ENCODE results near the gene PTPRK.

GRCh38 chr6:128520436-128521281 lies at the start of gene PTPRK:
- TF ChIP-seq POLR2A (conservative IDR thresholded peaks at IDR 0.05) (no peak), SP1 (CRISPR knock-in tag; IDR thresholded peaks at IDR 0.05) (no peak), PHF8 (IDR thresholded peaks at IDR 0.05; ENCODE audit: borderline replicate concordance, low read length) (no peak), ZNF121 (CRISPR knock-in tag; conservative IDR thresholded peaks at IDR 0.05) (no peak), ELF4 (CRISPR knock-in tag; IDR thresholded peaks at IDR 0.05) (no peak), NFRKB (IDR thresholded peaks at IDR 0.05; ENCODE audit: low read depth) (no peak), ZNF239 (CRISPR knock-in tag; IDR thresholded peaks at IDR 0.05) (no peak), EGR1 (conservative IDR thresholded peaks at IDR 0.05) (no peak)
- TF ChIP-seq, protein P1, sequence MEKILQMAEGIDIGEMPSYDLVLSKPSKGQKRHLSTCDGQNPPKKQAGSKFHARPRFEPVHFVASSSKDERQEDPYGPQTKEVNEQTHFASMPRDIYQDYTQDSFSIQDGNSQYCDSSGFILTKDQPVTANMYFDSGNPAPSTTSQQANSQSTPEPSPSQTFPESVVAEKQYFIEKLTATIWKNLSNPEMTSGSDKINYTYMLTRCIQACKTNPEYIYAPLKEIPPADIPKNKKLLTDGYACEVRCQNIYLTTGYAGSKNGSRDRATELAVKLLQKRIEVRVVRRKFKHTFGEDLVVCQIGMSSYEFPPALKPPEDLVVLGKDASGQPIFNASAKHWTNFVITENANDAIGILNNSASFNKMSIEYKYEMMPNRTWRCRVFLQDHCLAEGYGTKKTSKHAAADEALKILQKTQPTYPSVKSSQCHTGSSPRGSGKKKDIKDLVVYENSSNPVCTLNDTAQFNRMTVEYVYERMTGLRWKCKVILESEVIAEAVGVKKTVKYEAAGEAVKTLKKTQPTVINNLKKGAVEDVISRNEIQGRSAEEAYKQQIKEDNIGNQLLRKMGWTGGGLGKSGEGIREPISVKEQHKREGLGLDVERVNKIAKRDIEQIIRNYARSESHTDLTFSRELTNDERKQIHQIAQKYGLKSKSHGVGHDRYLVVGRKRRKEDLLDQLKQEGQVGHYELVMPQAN (IDR thresholded peaks at IDR 0.05; ENCODE audit: borderline replicate concordance), result no peak
- TF ChIP-seq, protein P2, sequence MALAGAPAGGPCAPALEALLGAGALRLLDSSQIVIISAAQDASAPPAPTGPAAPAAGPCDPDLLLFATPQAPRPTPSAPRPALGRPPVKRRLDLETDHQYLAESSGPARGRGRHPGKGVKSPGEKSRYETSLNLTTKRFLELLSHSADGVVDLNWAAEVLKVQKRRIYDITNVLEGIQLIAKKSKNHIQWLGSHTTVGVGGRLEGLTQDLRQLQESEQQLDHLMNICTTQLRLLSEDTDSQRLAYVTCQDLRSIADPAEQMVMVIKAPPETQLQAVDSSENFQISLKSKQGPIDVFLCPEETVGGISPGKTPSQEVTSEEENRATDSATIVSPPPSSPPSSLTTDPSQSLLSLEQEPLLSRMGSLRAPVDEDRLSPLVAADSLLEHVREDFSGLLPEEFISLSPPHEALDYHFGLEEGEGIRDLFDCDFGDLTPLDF (CRISPR knock-in tag; IDR thresholded peaks at IDR 0.05), result no peak

Data from K562 (cell line).